ENCODE measurements around the gene CAT. TPM values are rescaled to one million over a fixed set of nuclear protein-coding genes. Genes with fewer than 3 reads are reported as not detected.

CAT gene
- total RNA-seq, 4 donors from 2014 or later, result 107 to 150 (median 128) TPM

- in situ Hi-C loops (cut with MboI; ENCODE audit: low sequenced_read_pairs in 4 of 4) (no loop called here), intact Hi-C loops (cut with DNase I; ENCODE audit: low total_unique reads) (no loop called here)
- H3K9me3 ChIP-seq, result no peaks in the 10 kb centered on the region
- H3K36me3 ChIP-seq, result no peaks in the 10 kb centered on the region
- no peaks in the 10 kb centered on the region for H3K27me3 ChIP-seq
- DNase-seq (no peak), ATAC-seq (no peak)
- H3K27ac ChIP-seq, result no peak overlapping the region
- H3K4me1 ChIP-seq, result no peaks in the 10 kb centered on the region
- TF ChIP-seq CTCF (IDR thresholded peaks at IDR 0.05 in 4 of 5, conservative IDR thresholded peaks at IDR 0.05 in 1 of 5) (no peak), POLR2A (IDR thresholded peaks at IDR 0.05) (no peak)
- no peak overlapping the region for H3K4me3 ChIP-seq
These were observed 64.2 kb downstream of the CAT start for GRCh38 chr11:34502949-34503348.

DNA sequence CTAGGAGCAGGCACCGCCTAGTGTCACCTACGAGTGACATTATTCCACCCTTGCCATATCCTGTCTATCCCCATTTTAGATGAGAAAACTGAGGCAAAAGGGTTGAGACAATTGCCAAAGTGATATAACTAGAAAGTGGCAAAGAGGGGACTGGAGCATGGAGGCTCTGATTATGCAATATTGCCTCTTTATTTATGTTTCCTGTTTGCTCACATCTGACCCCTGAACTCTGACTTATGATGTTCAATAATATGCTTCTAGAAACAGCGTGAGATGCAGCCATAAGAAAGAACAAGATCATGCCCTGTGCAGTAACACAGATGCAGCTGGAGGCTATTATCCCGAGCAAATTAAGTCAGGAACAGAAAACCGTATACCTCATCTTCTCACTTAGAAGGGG, 67.1 kb downstream of the CAT start:
- no peak for DNase-seq
- TF ChIP-seq POLR2A (IDR thresholded peaks at IDR 0.05) (no peak), CTCF (IDR thresholded peaks at IDR 0.05 in 4 of 5, conservative IDR thresholded peaks at IDR 0.05 in 1 of 5) (no peak)
- no peak overlapping the region for H3K4me3 ChIP-seq
- no peak overlapping the region for H3K27ac ChIP-seq
- in situ Hi-C loops (cut with MboI; ENCODE audit: low sequenced_read_pairs in 4 of 4), result no loop called here
- H3K36me3 ChIP-seq, result no peaks in the 10 kb centered on the region
- no peaks in the 10 kb centered on the region for H3K4me1 ChIP-seq
- intact Hi-C loops (cut with DNase I; ENCODE audit: low total_unique reads), result no loop called here
- ATAC-seq, result no peak
- no peaks in the 10 kb centered on the region for H3K9me3 ChIP-seq
- no peaks in the 10 kb centered on the region for H3K27me3 ChIP-seq

GRCh38 chr11:34507156-34507555, 68.4 kb downstream of the CAT start:
- TF ChIP-seq POLR2A (IDR thresholded peaks at IDR 0.05) (no peak), CTCF (IDR thresholded peaks at IDR 0.05 in 4 of 5, conservative IDR thresholded peaks at IDR 0.05 in 1 of 5) (no peak)
- Histone ChIP-seq H3K27me3 (no peaks in the 10 kb centered on the region), H3K9me3 (no peaks in the 10 kb centered on the region), H3K4me1 (no peaks in the 10 kb centered on the region), H3K4me3 (no peak overlapping the region), H3K27ac (no peak overlapping the region), H3K36me3 (no peaks in the 10 kb centered on the region)
- ATAC-seq (no peak), DNase-seq (no peak)
- in situ Hi-C loops (cut with MboI; ENCODE audit: low sequenced_read_pairs in 4 of 4) (no loop called here), intact Hi-C loops (cut with DNase I; ENCODE audit: low total_unique reads) (no loop called here)

DNA sequence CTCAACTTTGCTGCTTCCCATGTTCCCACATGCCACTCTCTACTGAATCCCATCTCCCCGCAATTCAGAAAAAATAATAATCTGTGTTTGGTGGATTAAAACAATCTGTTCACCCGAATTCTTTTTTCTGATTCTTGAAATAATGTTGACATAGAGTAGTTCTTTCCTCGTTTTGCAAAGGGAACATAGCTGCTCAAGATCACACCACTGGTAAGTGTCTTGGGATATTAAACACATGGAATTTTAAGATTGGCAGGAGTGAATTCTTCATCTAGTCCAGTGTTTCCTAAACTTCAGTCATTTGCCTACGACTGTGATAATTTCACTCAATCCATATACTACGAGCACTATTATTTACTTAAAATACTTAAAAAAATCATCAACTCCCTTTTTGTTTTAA, 68.9 kb downstream of the CAT start:
- H3K4me1 ChIP-seq, result no peaks in the 10 kb centered on the region
- DNase-seq (no peak), ATAC-seq (no peak)
- H3K27me3 ChIP-seq, result no peaks in the 10 kb centered on the region
- in situ Hi-C loops (cut with MboI; ENCODE audit: low sequenced_read_pairs in 4 of 4) (no loop called here), intact Hi-C loops (cut with DNase I; ENCODE audit: low total_unique reads) (no loop called here)
- no peak overlapping the region for H3K27ac ChIP-seq
- no peak overlapping the region for H3K4me3 ChIP-seq
- H3K9me3 ChIP-seq, result no peaks in the 10 kb centered on the region
- TF ChIP-seq POLR2A (IDR thresholded peaks at IDR 0.05), result no peak
- TF ChIP-seq CTCF (IDR thresholded peaks at IDR 0.05 in 4 of 5, conservative IDR thresholded peaks at IDR 0.05 in 1 of 5), result no peak
- H3K36me3 ChIP-seq, result no peaks in the 10 kb centered on the region

DNA sequence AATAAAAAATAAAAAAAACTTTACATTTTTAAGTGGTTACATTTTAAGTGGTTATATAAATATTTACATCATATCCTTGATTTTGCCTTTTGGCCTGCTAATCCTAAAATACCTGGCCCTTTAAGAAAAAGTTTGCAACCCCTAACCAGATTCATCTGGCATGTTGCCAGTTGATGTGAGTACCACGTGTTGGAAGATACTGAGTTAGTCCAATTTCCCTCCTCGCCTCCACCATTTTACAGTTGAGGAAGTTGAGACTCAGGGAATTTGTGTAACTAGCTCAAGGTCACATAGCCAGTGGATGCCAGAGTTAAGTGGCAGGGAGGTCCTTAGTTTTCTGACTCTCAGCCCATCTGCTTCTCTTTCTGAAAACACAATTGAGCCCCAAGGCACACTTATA, 69.8 kb downstream of the CAT start:
- intact Hi-C loops (cut with DNase I; ENCODE audit: low total_unique reads), result no loop called here
- Histone ChIP-seq H3K4me3 (no peak overlapping the region), H3K27ac (no peak overlapping the region), H3K9me3 (no peaks in the 10 kb centered on the region), H3K36me3 (no peaks in the 10 kb centered on the region), H3K4me1 (no peaks in the 10 kb centered on the region), H3K27me3 (no peaks in the 10 kb centered on the region)
- no peak for ATAC-seq
- TF ChIP-seq POLR2A (IDR thresholded peaks at IDR 0.05), result no peak
- no peak for TF ChIP-seq CTCF (IDR thresholded peaks at IDR 0.05 in 4 of 5, conservative IDR thresholded peaks at IDR 0.05 in 1 of 5)
- no peak for DNase-seq
- in situ Hi-C loops (cut with MboI; ENCODE audit: low sequenced_read_pairs in 4 of 4), result no loop called here

Measured in gastrocnemius medialis (tissue), 4 donors.